ENCODE results near the gene KDM4C. TPM values are rescaled to one million over a fixed set of nuclear protein-coding genes. Genes with fewer than 3 reads are reported as not detected.

The KDM4C gene
- total RNA-seq, 1 donor from 2014 or later, result 12.7 TPM

- Histone ChIP-seq H3K4me3 (no peak overlapping the region), H3K9me3 (no peaks in the 10 kb centered on the region), H3K36me3 (no peaks in the 10 kb centered on the region), H3K27ac (no peak overlapping the region), H3K27me3 (no peaks in the 10 kb centered on the region), H3K4me1 (peaks cover 0 to 2% of the 10 kb centered on the region in 2 donors)
- DNase-seq (ENCODE audit: low spot score in 2 of 2), result no peak
- no peak for TF ChIP-seq CTCF (IDR thresholded peaks at IDR 0.05)
- intact Hi-C loops (cut with DNase I), result no loop called here
These were observed 361.8 kb downstream of the KDM4C start for GRCh38 chr9:7119612-7120011.

GRCh38 chr9:7121055-7121454, 363.3 kb downstream of the KDM4C start:
- H3K4me1 ChIP-seq, result peaks cover 0 to 2% of the 10 kb centered on the region in 2 donors
- intact Hi-C loops (cut with DNase I), result no loop called here
- DNase-seq (ENCODE audit: low spot score in 2 of 2), result no peak
- no peaks in the 10 kb centered on the region for H3K9me3 ChIP-seq
- TF ChIP-seq CTCF (IDR thresholded peaks at IDR 0.05), result no peak
- H3K4me3 ChIP-seq, result no peak overlapping the region
- no peaks in the 10 kb centered on the region for H3K36me3 ChIP-seq
- no peak overlapping the region for H3K27ac ChIP-seq
- no peaks in the 10 kb centered on the region for H3K27me3 ChIP-seq

- no peak for DNase-seq (ENCODE audit: low spot score in 2 of 2)
- no peak overlapping the region for H3K27ac ChIP-seq
- no peaks in the 10 kb centered on the region for H3K36me3 ChIP-seq
- intact Hi-C loops (cut with DNase I), result no loop called here
- H3K4me3 ChIP-seq, result no peak overlapping the region
- TF ChIP-seq CTCF (IDR thresholded peaks at IDR 0.05), result no peak
- no peaks in the 10 kb centered on the region for H3K9me3 ChIP-seq
- H3K27me3 ChIP-seq, result no peaks in the 10 kb centered on the region
- H3K4me1 ChIP-seq, result peaks cover 0 to 2% of the 10 kb centered on the region in 2 donors
These were observed 363.9 kb downstream of the KDM4C start for GRCh38 chr9:7121664-7122063.

- Histone ChIP-seq H3K9me3 (no peaks in the 10 kb centered on the region), H3K4me1 (peaks cover 0 to 2% of the 10 kb centered on the region in 2 donors), H3K27ac (no peak overlapping the region), H3K27me3 (no peaks in the 10 kb centered on the region), H3K36me3 (peaks cover 5 to 12% of the 10 kb centered on the region in 2 donors), H3K4me3 (no peak overlapping the region)
- DNase-seq (ENCODE audit: low spot score in 2 of 2), result no peak
- TF ChIP-seq CTCF (IDR thresholded peaks at IDR 0.05), result no peak
- intact Hi-C loops (cut with DNase I), result no loop called here
These were observed 366.0 kb downstream of the KDM4C start for GRCh38 chr9:7123743-7124142.

GRCh38 chr9:7125231-7125630, 367.5 kb downstream of the KDM4C start:
- intact Hi-C loops (cut with DNase I), result no loop called here
- H3K27ac ChIP-seq, result no peak overlapping the region
- no peaks in the 10 kb centered on the region for H3K27me3 ChIP-seq
- H3K36me3 ChIP-seq, result peaks cover 11 to 12% of the 10 kb centered on the region in 2 donors
- no peak overlapping the region for H3K4me3 ChIP-seq
- no peak for TF ChIP-seq CTCF (IDR thresholded peaks at IDR 0.05)
- H3K9me3 ChIP-seq, result no peaks in the 10 kb centered on the region
- DNase-seq (ENCODE audit: low spot score in 2 of 2), result no peak
- no peaks in the 10 kb centered on the region for H3K4me1 ChIP-seq

GRCh38 chr9:7129391-7129790, 371.6 kb downstream of the KDM4C start:
- no peak for TF ChIP-seq CTCF (IDR thresholded peaks at IDR 0.05)
- Histone ChIP-seq H3K27ac (no peak overlapping the region), H3K4me3 (no peak overlapping the region), H3K9me3 (no peaks in the 10 kb centered on the region), H3K4me1 (no peaks in the 10 kb centered on the region), H3K27me3 (no peaks in the 10 kb centered on the region), H3K36me3 (peaks cover 19% of the 10 kb centered on the region in 2 donors)
- intact Hi-C loops (cut with DNase I), result no loop called here
- DNase-seq (ENCODE audit: low spot score in 2 of 2), result no peak
